ENCODE measurements around the gene SH3BGRL3.

DNA sequence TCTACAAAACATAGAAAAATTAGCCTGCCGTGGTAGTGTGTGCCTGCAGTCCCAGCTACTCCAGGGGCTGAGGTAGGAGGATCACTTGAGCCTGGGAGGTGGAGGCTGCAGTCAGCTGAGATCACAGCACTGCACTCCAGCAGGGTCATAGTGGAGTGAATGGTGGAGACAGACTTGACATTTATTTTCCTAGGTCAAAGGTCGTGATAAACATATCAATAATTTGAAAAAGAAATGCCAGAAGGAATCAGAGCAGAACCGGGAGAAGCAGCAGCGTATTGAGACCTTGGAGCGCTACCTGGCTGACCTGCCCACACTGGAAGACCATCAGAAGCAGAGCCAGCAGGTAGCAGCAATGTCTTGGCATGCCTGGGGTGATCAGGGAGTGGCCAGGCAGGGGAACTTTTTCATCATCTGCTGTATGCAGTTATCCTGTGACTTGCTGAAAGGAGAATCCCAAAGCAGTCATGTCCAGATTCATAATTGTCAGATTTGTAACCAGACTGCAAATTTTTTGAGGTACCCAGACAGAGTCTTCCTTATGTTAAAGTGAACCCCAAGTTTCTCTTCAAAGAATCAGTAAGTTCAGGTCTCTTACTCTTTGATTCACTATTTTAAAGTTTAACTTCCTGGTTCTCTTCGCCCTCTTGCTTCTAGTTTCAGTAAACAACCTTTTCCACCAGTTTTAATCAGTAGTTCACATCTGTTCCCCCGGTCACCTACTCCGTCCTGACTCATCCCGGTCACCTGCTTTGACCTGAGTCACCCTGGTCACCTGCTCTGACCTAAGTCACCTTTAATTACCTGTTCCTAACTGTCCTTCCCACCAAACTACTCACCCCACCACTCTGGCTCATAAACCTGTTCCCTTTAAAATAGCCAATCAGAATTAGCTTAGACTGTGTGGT, 11.3 kb upstream of the SH3BGRL3 start:
- no peak for TF ChIP-seq EP300 (conservative IDR thresholded peaks at IDR 0.05; ENCODE audit: poor library complexity, severe bottlenecking)
- TF ChIP-seq, protein P1, sequence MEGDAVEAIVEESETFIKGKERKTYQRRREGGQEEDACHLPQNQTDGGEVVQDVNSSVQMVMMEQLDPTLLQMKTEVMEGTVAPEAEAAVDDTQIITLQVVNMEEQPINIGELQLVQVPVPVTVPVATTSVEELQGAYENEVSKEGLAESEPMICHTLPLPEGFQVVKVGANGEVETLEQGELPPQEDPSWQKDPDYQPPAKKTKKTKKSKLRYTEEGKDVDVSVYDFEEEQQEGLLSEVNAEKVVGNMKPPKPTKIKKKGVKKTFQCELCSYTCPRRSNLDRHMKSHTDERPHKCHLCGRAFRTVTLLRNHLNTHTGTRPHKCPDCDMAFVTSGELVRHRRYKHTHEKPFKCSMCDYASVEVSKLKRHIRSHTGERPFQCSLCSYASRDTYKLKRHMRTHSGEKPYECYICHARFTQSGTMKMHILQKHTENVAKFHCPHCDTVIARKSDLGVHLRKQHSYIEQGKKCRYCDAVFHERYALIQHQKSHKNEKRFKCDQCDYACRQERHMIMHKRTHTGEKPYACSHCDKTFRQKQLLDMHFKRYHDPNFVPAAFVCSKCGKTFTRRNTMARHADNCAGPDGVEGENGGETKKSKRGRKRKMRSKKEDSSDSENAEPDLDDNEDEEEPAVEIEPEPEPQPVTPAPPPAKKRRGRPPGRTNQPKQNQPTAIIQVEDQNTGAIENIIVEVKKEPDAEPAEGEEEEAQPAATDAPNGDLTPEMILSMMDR (IDR thresholded peaks at IDR 0.05; ENCODE audit: poor library complexity, severe bottlenecking): no peak
- no peak for TF ChIP-seq EZH2 (IDR thresholded peaks at IDR 0.05; ENCODE audit: borderline replicate concordance, insufficient read depth, low read length, poor library complexity, severe bottlenecking)
- TF ChIP-seq, protein P2, sequence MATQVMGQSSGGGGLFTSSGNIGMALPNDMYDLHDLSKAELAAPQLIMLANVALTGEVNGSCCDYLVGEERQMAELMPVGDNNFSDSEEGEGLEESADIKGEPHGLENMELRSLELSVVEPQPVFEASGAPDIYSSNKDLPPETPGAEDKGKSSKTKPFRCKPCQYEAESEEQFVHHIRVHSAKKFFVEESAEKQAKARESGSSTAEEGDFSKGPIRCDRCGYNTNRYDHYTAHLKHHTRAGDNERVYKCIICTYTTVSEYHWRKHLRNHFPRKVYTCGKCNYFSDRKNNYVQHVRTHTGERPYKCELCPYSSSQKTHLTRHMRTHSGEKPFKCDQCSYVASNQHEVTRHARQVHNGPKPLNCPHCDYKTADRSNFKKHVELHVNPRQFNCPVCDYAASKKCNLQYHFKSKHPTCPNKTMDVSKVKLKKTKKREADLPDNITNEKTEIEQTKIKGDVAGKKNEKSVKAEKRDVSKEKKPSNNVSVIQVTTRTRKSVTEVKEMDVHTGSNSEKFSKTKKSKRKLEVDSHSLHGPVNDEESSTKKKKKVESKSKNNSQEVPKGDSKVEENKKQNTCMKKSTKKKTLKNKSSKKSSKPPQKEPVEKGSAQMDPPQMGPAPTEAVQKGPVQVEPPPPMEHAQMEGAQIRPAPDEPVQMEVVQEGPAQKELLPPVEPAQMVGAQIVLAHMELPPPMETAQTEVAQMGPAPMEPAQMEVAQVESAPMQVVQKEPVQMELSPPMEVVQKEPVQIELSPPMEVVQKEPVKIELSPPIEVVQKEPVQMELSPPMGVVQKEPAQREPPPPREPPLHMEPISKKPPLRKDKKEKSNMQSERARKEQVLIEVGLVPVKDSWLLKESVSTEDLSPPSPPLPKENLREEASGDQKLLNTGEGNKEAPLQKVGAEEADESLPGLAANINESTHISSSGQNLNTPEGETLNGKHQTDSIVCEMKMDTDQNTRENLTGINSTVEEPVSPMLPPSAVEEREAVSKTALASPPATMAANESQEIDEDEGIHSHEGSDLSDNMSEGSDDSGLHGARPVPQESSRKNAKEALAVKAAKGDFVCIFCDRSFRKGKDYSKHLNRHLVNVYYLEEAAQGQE (IDR thresholded peaks at IDR 0.05; ENCODE audit: borderline replicate concordance): no peak
- TF ChIP-seq POLR2AphosphoS5 (IDR thresholded peaks at IDR 0.05): no peak
- no peak for TF ChIP-seq RAD21 (conservative IDR thresholded peaks at IDR 0.05)
- no peak for TF ChIP-seq TAF1 (IDR thresholded peaks at IDR 0.05; ENCODE audit: low read depth)
- no peak for TF ChIP-seq MXI1 (conservative IDR thresholded peaks at IDR 0.05; ENCODE audit: poor library complexity, severe bottlenecking)
